ENCODE results near the gene PTPRG. TPM values are rescaled to one million over a fixed set of nuclear protein-coding genes. Genes with fewer than 3 reads are reported as not detected.

The PTPRG gene
- total RNA-seq, 1 experiment from 2014 or later = 0.73 TPM

DNA sequence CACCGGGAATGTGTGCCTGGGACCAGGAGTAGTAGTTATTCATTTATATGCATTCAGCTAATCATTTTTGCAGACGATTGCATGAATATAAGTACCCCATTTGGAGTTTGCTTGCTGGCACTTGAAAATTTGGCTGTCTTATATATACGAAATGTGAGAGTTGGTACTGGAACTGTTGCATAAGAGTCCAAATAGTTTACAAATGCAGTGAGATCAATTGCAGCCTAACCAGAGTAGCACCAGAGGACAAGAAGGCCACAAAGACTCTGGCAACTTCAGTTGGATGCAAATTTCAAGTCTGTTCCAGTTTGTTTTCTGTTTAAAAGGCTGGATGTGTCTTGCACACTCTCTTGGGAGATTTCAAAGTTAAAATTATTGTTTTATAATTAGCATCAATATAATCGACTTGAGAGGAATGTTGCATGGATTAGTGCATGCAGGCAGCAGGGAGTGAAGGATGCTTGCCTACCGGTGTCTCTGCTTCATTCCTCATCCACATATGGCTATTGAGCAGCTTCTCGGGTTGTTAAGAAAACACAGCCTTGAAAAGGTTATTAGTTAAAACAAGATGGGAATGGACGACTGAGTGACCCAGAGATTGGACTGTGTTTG is 213.0 kb downstream of the PTPRG start:
- no peaks in the 10 kb centered on the region for H3F3A ChIP-seq (ENCODE audit: low read length, unreplicated experiment)
- H3K9me2 ChIP-seq (replicated peaks; ENCODE audit: low read length) = no peaks in the 10 kb centered on the region
- no peaks in the 10 kb centered on the region for H3K36me3 ChIP-seq (ENCODE audit: low read depth, low read length)
- no peak overlapping the region for H3K4me2 ChIP-seq (ENCODE audit: low read length)
- CTCF ChIA-PET = no interaction called here
- no peak overlapping the region for H3K27ac ChIP-seq (ENCODE audit: low read length)
- no peaks in the 10 kb centered on the region; the same call in 1 of the 2 replicates for H3K9me3 ChIP-seq (ENCODE audit: low read length)
- no peaks in the 10 kb centered on the region for H3K27me3 ChIP-seq (ENCODE audit: low read length)
- H3K4me1 ChIP-seq (ENCODE audit: insufficient read depth, low read length) = no peaks in the 10 kb centered on the region
- DNase-seq (no peak), ATAC-seq (no peak)
- H2AFZ ChIP-seq (ENCODE audit: low read length) = no peak overlapping the region
- intact Hi-C loops (cut with micrococcal nuclease) = no loop called here
- no peaks in the 10 kb centered on the region for H3K79me2 ChIP-seq (ENCODE audit: low read length)
- no peak overlapping the region for H3K4me3 ChIP-seq (ENCODE audit: low read length)
- no peak overlapping the region for H3K9ac ChIP-seq (ENCODE audit: low read length)
- TF ChIP-seq, protein P1, sequence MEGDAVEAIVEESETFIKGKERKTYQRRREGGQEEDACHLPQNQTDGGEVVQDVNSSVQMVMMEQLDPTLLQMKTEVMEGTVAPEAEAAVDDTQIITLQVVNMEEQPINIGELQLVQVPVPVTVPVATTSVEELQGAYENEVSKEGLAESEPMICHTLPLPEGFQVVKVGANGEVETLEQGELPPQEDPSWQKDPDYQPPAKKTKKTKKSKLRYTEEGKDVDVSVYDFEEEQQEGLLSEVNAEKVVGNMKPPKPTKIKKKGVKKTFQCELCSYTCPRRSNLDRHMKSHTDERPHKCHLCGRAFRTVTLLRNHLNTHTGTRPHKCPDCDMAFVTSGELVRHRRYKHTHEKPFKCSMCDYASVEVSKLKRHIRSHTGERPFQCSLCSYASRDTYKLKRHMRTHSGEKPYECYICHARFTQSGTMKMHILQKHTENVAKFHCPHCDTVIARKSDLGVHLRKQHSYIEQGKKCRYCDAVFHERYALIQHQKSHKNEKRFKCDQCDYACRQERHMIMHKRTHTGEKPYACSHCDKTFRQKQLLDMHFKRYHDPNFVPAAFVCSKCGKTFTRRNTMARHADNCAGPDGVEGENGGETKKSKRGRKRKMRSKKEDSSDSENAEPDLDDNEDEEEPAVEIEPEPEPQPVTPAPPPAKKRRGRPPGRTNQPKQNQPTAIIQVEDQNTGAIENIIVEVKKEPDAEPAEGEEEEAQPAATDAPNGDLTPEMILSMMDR (conservative IDR thresholded peaks at IDR 0.05; ENCODE audit: low read depth, low read length) = no peak
- TF ChIP-seq EZH2phosphoT487 (IDR thresholded peaks at IDR 0.05; ENCODE audit: borderline replicate concordance, low read length) = no peak
- no peak for TF ChIP-seq EZH2 (IDR thresholded peaks at IDR 0.05; ENCODE audit: low read length, unreplicated experiment)
- POLR2A ChIA-PET (ENCODE audit: unreplicated experiment) = no interaction called here
- no peaks in the 10 kb centered on the region for H4K20me1 ChIP-seq (ENCODE audit: low read length)
- BruUV-seq (replicated peaks) = no TSS peak

DNA sequence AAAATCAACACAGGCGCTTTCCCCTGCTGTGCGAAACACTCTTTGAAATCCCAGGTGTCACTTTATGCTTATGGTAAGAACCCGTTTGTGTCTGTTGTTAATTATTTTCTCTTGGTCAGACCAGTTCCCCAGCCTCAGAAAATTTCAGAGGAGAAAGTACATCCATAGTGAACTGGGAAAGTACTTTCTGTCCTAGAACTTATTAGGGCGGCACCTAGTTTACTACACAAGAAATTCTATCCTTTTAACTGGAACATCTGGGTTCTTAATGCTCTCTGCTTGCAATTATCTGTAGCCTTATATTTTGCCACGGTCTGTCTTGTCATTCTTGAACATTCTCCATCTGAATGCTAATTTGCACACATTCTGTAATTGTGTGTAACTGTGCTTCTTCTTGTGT is 215.0 kb downstream of the PTPRG start:
- Histone ChIP-seq H3F3A (ENCODE audit: low read length, unreplicated experiment) (no peaks in the 10 kb centered on the region), H3K9me3 (ENCODE audit: low read length) (peaks cover 2% of the 10 kb centered on the region; the same call in 1 of the 2 replicates), H3K27me3 (ENCODE audit: low read length) (no peaks in the 10 kb centered on the region), H2AFZ (ENCODE audit: low read length) (no peak overlapping the region), H3K4me3 (ENCODE audit: low read length) (no peak overlapping the region), H3K9ac (ENCODE audit: low read length) (no peak overlapping the region), H3K27ac (ENCODE audit: low read length) (no peak overlapping the region), H3K36me3 (ENCODE audit: low read depth, low read length) (no peaks in the 10 kb centered on the region), H3K4me1 (ENCODE audit: insufficient read depth, low read length) (no peaks in the 10 kb centered on the region), H3K9me2 (replicated peaks; ENCODE audit: low read length) (no peaks in the 10 kb centered on the region), H3K79me2 (ENCODE audit: low read length) (no peaks in the 10 kb centered on the region), H3K4me2 (ENCODE audit: low read length) (no peak overlapping the region), H4K20me1 (ENCODE audit: low read length) (no peaks in the 10 kb centered on the region)
- BruUV-seq (replicated peaks) = no TSS peak
- DNase-seq (no peak), ATAC-seq (no peak)
- POLR2A ChIA-PET (ENCODE audit: unreplicated experiment) = no interaction called here
- intact Hi-C loops (cut with micrococcal nuclease) = no loop called here
- TF ChIP-seq EZH2phosphoT487 (IDR thresholded peaks at IDR 0.05; ENCODE audit: borderline replicate concordance, low read length) = no peak
- CTCF ChIA-PET = no interaction called here

DNA sequence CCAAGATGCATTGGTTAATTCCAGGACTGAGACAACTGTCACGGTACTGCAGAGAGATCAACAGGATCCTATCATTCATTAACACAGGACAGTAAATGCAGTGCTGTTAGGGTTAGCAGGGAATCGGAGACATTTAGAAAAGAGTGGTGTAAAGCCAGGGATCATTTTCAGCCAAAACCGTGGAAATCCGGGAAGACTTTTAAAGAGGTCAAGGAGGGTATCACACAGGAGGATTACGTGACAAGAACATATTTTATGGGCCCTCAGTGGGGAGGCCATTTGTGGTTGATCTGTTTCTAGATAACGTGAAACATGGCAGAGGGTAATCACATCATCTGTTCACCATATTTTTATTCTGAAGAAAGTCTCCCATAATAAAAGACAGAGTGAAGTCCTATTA is 216.1 kb downstream of the PTPRG start:
- Histone ChIP-seq H3K79me2 (ENCODE audit: low read length) (no peaks in the 10 kb centered on the region), H3K9ac (ENCODE audit: low read length) (no peak overlapping the region), H3K9me3 (ENCODE audit: low read length) (peaks cover 2% of the 10 kb centered on the region; the same call in 1 of the 2 replicates), H4K20me1 (ENCODE audit: low read length) (no peaks in the 10 kb centered on the region), H3K27me3 (ENCODE audit: low read length) (no peaks in the 10 kb centered on the region), H3K4me2 (ENCODE audit: low read length) (no peak overlapping the region), H3K4me3 (ENCODE audit: low read length) (no peak overlapping the region), H3F3A (ENCODE audit: low read length, unreplicated experiment) (no peaks in the 10 kb centered on the region), H3K27ac (ENCODE audit: low read length) (no peak overlapping the region), H3K36me3 (ENCODE audit: low read depth, low read length) (no peaks in the 10 kb centered on the region), H2AFZ (ENCODE audit: low read length) (no peak overlapping the region), H3K9me2 (replicated peaks; ENCODE audit: low read length) (no peaks in the 10 kb centered on the region), H3K4me1 (ENCODE audit: insufficient read depth, low read length) (no peaks in the 10 kb centered on the region)
- CTCF ChIA-PET = no interaction called here
- POLR2A ChIA-PET (ENCODE audit: unreplicated experiment) = no interaction called here
- DNase-seq (no peak), ATAC-seq (no peak)
- intact Hi-C loops (cut with micrococcal nuclease) = no loop called here
- BruUV-seq (replicated peaks) = no TSS peak
- TF ChIP-seq EZH2 (IDR thresholded peaks at IDR 0.05; ENCODE audit: low read length, unreplicated experiment) (no peak), EZH2phosphoT487 (IDR thresholded peaks at IDR 0.05; ENCODE audit: borderline replicate concordance, low read length) (no peak)
- TF ChIP-seq, protein P1 (conservative IDR thresholded peaks at IDR 0.05; ENCODE audit: low read depth, low read length) = no peak

Measured in PC-3 (cell line).